HepG2 (cell line): ENCODE results near the gene PLA2R1. TPM values are rescaled to one million over a fixed set of nuclear protein-coding genes. Genes with fewer than 3 reads are reported as not detected.

ENCODE experiments used
- ATAC-seq: fragments of 200-7000 bp; cut with Tn5 transposase; 3 replicates; pipeline ENCODE4 v1.9.1; 2020; ENCODE audit warnings: mild to moderate bottlenecking, moderate library complexity
- BruUV-seq: library from RNA; stranded (reverse); fragments of 400-500 nt; replicated peaks from 2 replicates; lab custom pipeline; 2021; lab: Mats Ljungman, UMichigan
- CTCF ChIA-PET: fragments of 300-600 bp; formaldehyde crosslinking; extraction: SDS; loops from one replicate; lab custom pipeline; 2021; ENCODE audit warnings: low total read pairs, inconsistent platforms, low intra/inter-chr PET ratio; lab: Yijun Ruan, JAX
- POLR2A ChIA-PET: fragments of 350-600 bp; sonication (Branson Sonifier 250); formaldehyde crosslinking; loops from one replicate; lab custom pipeline; 2020; ENCODE audit warnings: antibody characterized with exemption, inconsistent platforms; lab: Yijun Ruan, JAX
- DNase-seq: peaks from one replicate; pipeline ENCODE4 v3.0.0-alpha.2; 2015; ENCODE audit warnings: low spot score
- FAIRE-seq: peaks from 3 replicates; lab custom pipeline; 2011; peaks lifted over from hg19 to GRCh38; lab: Jason Lieb, UNC
- H2AFZ ChIP-seq: one replicate; pipeline ENCODE4 v1.6.1; 2011; ENCODE audit warnings: low read length, inconsistent platforms
- H3K27ac ChIP-seq: fragments of 300-600 bp; 3 replicates; pipeline ENCODE4 v1.8.0; 2011; ENCODE audit warnings: mixed run types, mild to moderate bottlenecking, mixed read lengths, low read length, inconsistent platforms; ENCODE audit not compliant: insufficient read depth; ENCODE audit errors: extremely low read length
- H3K27me3 ChIP-seq, 2 experiments: fragments of 200-600 bp in 1 of 2; 2 replicates in 1 of 2; 3 replicates in 1 of 2; pipeline versions ENCODE4 v1.6.0 to v1.8.0; 2011; ENCODE audit warnings: low read length in 2 of 2, mild to moderate bottlenecking in 2 of 2, moderate library complexity in 2 of 2, inconsistent platforms in 1 of 2; ENCODE audit not compliant: insufficient read depth in 2 of 2, control insufficient read depth in 1 of 2
- H3K36me3 ChIP-seq, 2 experiments: fragments of 200-600 bp in 1 of 2; replicated peaks in 1 of 2; 2 replicates in 1 of 2; 3 replicates in 1 of 2; pipeline versions ENCODE4 v1.5.1 to v1.8.0; 2011; ENCODE audit warnings: low read length in 2 of 2, inconsistent platforms in 1 of 2; ENCODE audit not compliant: insufficient read depth in 2 of 2, control insufficient read depth in 1 of 2
- H3K4me1 ChIP-seq: 2 replicates; pipeline ENCODE4 v1.5.1; 2012; ENCODE audit warnings: low read length, inconsistent platforms; ENCODE audit not compliant: insufficient read depth
- H3K4me2 ChIP-seq: 2 replicates; pipeline ENCODE4 v1.6.0; 2011; ENCODE audit warnings: low read depth, low read length, inconsistent platforms
- H3K4me3 ChIP-seq, 3 experiments: fragments of 200-600 bp in 1 of 3; sonication (generic), shearing (Covaris generic) in 1 of 3; replicated peaks in 1 of 3; 2 replicates each; pipeline ENCODE4 v1.5.1; 2011 to 2016; ENCODE audit warnings: low read length in 3 of 3, inconsistent platforms in 2 of 3, low read depth in 2 of 3, mild to moderate bottlenecking in 2 of 3, control low read depth in 1 of 3, mixed read lengths in 1 of 3; ENCODE audit not compliant: insufficient read depth in 1 of 3
- H3K79me2 ChIP-seq: one replicate; pipeline ENCODE4 v1.6.1; 2011; ENCODE audit warnings: low read length, inconsistent platforms; ENCODE audit not compliant: insufficient read depth
- H3K9ac ChIP-seq: 2 replicates; pipeline ENCODE4 v1.6.0; 2011; ENCODE audit warnings: mild to moderate bottlenecking, low read depth, low read length, inconsistent platforms; ENCODE audit not compliant: insufficient read depth
- H3K9me3 ChIP-seq: 2 replicates; pipeline ENCODE4 v1.5.1; 2012; ENCODE audit warnings: mild to moderate bottlenecking, low read length
- H4K20me1 ChIP-seq: 2 replicates; pipeline ENCODE4 v1.6.0; 2011; ENCODE audit warnings: inconsistent platforms, mild to moderate bottlenecking, low read length, moderate library complexity; ENCODE audit not compliant: insufficient read depth
- FOSL2 ChIP-seq: sonication (generic); formaldehyde crosslinking; IDR thresholded peaks from 2 replicates; pipeline ENCODE4 v1.4.0; 2020; ENCODE audit warnings: missing genetic modification reagents
- GZF1 ChIP-seq: sonication (generic); formaldehyde crosslinking; IDR thresholded peaks from 2 replicates; pipeline ENCODE4 v1.5.1; 2020; ENCODE audit warnings: mild to moderate bottlenecking, missing genetic modification reagents
- HNRNPL ChIP-seq: fragments of 200-400 bp; formaldehyde crosslinking; IDR thresholded peaks from 2 replicates; pipeline ENCODE4 v1.6.1; 2017; ENCODE audit warnings: mild to moderate bottlenecking, low read depth, low read length
- ISL2 ChIP-seq: sonication (generic); formaldehyde crosslinking; IDR thresholded peaks from 2 replicates; pipeline ENCODE4 v1.5.0; 2020; ENCODE audit warnings: missing genetic modification reagents
- MXI1 ChIP-seq: IDR thresholded peaks from 3 replicates; pipeline ENCODE4 v1.6.1; 2012; ENCODE audit warnings: low read depth, low read length, inconsistent platforms, borderline replicate concordance
- MZF1 ChIP-seq: sonication (generic); formaldehyde crosslinking; IDR thresholded peaks from 2 replicates; pipeline ENCODE4 v1.8.1; 2023; ENCODE audit warnings: mild to moderate bottlenecking, missing genetic modification reagents, borderline replicate concordance
- NFE2 ChIP-seq: sonication (generic); formaldehyde crosslinking; IDR thresholded peaks from 2 replicates; pipeline ENCODE4 v1.4.0; 2020; ENCODE audit warnings: missing genetic modification reagents
- REXO4 ChIP-seq: sonication (generic); formaldehyde crosslinking; IDR thresholded peaks from 2 replicates; pipeline ENCODE4 v1.8.0; 2022; ENCODE audit warnings: missing genetic modification reagents, mild to moderate bottlenecking, borderline replicate concordance
- SALL1 ChIP-seq: sonication (generic); formaldehyde crosslinking; IDR thresholded peaks from 2 replicates; pipeline ENCODE4 v1.8.0; 2022; ENCODE audit warnings: mild to moderate bottlenecking, missing genetic modification reagents
- TIGD3 ChIP-seq: sonication (generic); formaldehyde crosslinking; IDR thresholded peaks from 2 replicates; pipeline ENCODE4 v1.5.1; 2020; ENCODE audit warnings: mild to moderate bottlenecking, missing genetic modification reagents, borderline replicate concordance
- U2AF2 ChIP-seq: fragments of 200-400 bp; formaldehyde crosslinking; IDR thresholded peaks from 2 replicates; pipeline ENCODE4 v1.6.1; 2017; ENCODE audit warnings: low read depth, mild to moderate bottlenecking, low read length
- ZBTB42 ChIP-seq: sonication (generic); formaldehyde crosslinking; IDR thresholded peaks from 2 replicates; pipeline ENCODE4 v1.5.0; 2020; ENCODE audit warnings: mild to moderate bottlenecking, missing genetic modification reagents
- ZNF160 ChIP-seq: sonication (generic); formaldehyde crosslinking; IDR thresholded peaks from 2 replicates; pipeline ENCODE4 v1.8.0; 2022; ENCODE audit warnings: mild to moderate bottlenecking, inconsistent platforms, missing genetic modification reagents
- ZNF335 ChIP-seq: sonication (generic); formaldehyde crosslinking; IDR thresholded peaks from 2 replicates; pipeline ENCODE4 v1.4.0; 2020; ENCODE audit warnings: missing genetic modification reagents
- ZNF580 ChIP-seq: IDR thresholded peaks from 2 replicates; pipeline ENCODE4 v1.6.1; 2016; ENCODE audit warnings: low read depth, borderline replicate concordance
- ZNF609 ChIP-seq: sonication (generic); formaldehyde crosslinking; IDR thresholded peaks from 2 replicates; pipeline ENCODE4 v1.4.0; 2020; ENCODE audit warnings: mild to moderate bottlenecking, missing genetic modification reagents, borderline replicate concordance
- ZNF891 ChIP-seq: sonication (generic); formaldehyde crosslinking; IDR thresholded peaks from 2 replicates; pipeline ENCODE4 v1.5.0; 2020; ENCODE audit warnings: mild to moderate bottlenecking, missing genetic modification reagents
- WGBS: methylation state at CpG from one replicate; pipeline ENCODE4 v1.1.6; 2017; ENCODE audit warnings: low lambda C conversion rate; 5-methylcytosine and 5-hydroxymethylcytosine counted together
- in situ Hi-C: cut with HindIII; loops from 2 replicates; pipeline ENCODE4 v1.10.0; 2017; ENCODE audit warnings: low pct_unique_long_range_greater_than_20kb; ENCODE audit not compliant: extremely low pct_ligation_motif_present
- intact Hi-C: fragments of 100-400 bp; cut with micrococcal nuclease; formaldehyde crosslinking; loops from one replicate; pipeline ENCODE4 v1.10.0; 2022; ENCODE audit not compliant: unreplicated experiment
- polyA plus RNA-seq, 8 experiments: library from polyadenylated mRNA; depleted of rRNA in 3 of 8; stranded (reverse) in 7 of 8; unstranded in 1 of 8; fragments of >200 nt; fragmentation: Illumina TruSeq in 4 of 8; extraction: Trizol in 4 of 8; gene quantifications; 2 replicates each; pipeline versions ENCODE4 v1.2.1 to v1.2.3, GENCODE V29; 2011 to 2016; ENCODE audit warnings: low read depth in 4 of 8, missing spikeins in 1 of 8, mixed read lengths in 1 of 8; ENCODE audit not compliant: insufficient read depth in 1 of 8
- total RNA-seq, 5 experiments: library from RNA; depleted of rRNA; stranded (reverse); fragments of >200 nt; fragmentation: Illumina TruSeq; extraction: Trizol; gene quantifications; 2 replicates each; pipeline ENCODE4 v1.2.3, GENCODE V29; 2016; ENCODE audit warnings: low read depth in 1 of 5

Gene PLA2R1
- total and polyA plus RNA-seq, 2 of the 13 experiments (the other 11 are each of a cell fraction or from before 2014, with no cell fraction given), result not detected

- TF ChIP-seq TIGD3 (no peak), ZNF335 (no peak), REXO4 (CRISPR knock-in tag) (no peak)
Observed at GRCh38 chr2:160077912-160078810, 15.7 kb upstream of the PLA2R1 start (continued).

- Histone ChIP-seq H3K4me2 (no peak overlapping the region), H3K9me3 (no peaks in the 10 kb centered on the region), H3K4me1 (no peaks in the 10 kb centered on the region), H4K20me1 (no peaks in the 10 kb centered on the region), H3K79me2 (no peaks in the 10 kb centered on the region), H3K4me3 (no peak overlapping the region), H2AFZ (no peak overlapping the region), H3K36me3 (no peaks in the 10 kb centered on the region), H3K27me3 (no peaks in the 10 kb centered on the region), H3K9ac (no peak overlapping the region), H3K27ac (no peak overlapping the region)
- TF ChIP-seq SALL1, result no peak
- TF ChIP-seq HNRNPL, result no peak
- no peak for TF ChIP-seq ZNF609
- TF ChIP-seq MZF1 (CRISPR knock-in tag), result no peak
- no peak for TF ChIP-seq MXI1
- TF ChIP-seq ZBTB42 (CRISPR knock-in tag), result no peak
- no peak for TF ChIP-seq NFE2 (CRISPR knock-in tag)
- no peak for TF ChIP-seq ZNF160
- no peak for TF ChIP-seq ZNF891 (CRISPR knock-in tag)
- no peak for TF ChIP-seq ZNF580 (CRISPR knock-in tag)
- TF ChIP-seq ISL2 (CRISPR knock-in tag), result no peak
- TF ChIP-seq GZF1 (CRISPR knock-in tag), result no peak
- TF ChIP-seq U2AF2, result no peak
- no peak for TF ChIP-seq FOSL2 (CRISPR knock-in tag)
- no peak for TF ChIP-seq REXO4 (CRISPR knock-in tag)
- ChIA-PET POLR2A (no interaction called here), CTCF (no interaction called here)
- no peak for FAIRE-seq
- BruUV-seq, result no TSS peak
- DNase-seq, result no peak
- WGBS, result 25% methylated on average over 4 of the region's 4 CpGs
- in situ Hi-C loops, result no loop called here
- intact Hi-C loops, result no loop called here
- no peak for ATAC-seq
Observed at GRCh38 chr2:160076914-160077313, 14.5 kb upstream of the PLA2R1 start.
